Stimulated activated CD4-positive, alpha-beta T cell treated with anti-CD3 and anti-CD28 coated beads, Interleukin-1b, Interleukin-23, amount 100 ng/mL, for 48 hours (primary cell): ENCODE data around the gene ARL3.
A peak's percentile ranks its signal among the peaks of the same experiment; 100 is the strongest.
"Not testable (repeated sequence)": the region's sequence is repeated elsewhere in the genome, so short reads cannot be mapped to it uniquely, and the experiment has no call there.

Experiments used
- DNase-seq: peaks from one replicate; pipeline ENCODE4 v3.0.0-alpha.2; 2020

ARL3 gene

DNA sequence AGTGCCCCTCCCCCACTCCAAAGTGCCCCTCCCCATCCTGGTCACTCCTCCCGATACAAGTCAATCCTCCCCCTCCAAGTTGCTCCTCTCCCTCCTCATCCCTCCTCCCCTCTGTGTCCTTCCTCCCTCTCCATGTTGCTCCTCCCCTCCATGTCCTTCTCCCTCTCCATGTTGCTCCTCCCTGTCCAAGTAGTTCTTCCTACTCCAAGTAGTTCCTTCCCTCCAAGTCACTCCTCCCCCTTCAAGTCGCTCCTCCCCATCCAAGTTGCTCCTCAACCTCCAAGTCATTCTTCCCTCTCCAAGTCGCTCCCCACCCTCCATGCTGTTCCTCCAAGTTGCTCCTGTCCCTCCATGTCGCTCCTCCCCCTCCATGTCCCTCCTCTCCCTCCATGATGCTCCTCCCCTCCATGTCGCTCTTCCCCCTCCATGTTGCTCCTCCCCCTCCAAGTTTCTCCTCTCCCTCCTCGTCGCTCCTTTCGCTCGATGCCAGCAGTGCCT is 20.9 kb upstream of the ARL3 start:
- no peak for DNase-seq

DNA sequence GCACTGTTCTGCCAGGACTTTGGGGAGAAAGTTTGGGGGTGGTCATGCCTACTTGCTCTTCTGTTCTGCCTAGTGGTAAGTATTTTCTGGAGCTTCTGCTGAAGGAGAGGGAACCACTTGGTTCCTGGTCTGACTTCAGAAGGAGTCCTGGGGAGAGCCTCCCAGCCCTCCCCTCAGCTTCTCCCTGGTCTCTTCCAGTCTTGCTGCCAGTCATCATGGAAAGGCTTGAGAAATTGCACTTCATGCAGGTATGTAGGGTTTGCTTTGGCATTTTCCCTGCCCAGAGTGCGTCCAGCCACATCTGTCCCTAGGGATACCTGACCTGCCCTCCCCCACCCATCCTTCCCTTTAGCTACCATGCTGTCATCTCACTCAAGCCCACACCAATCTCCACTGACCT is 18.5 kb upstream of the ARL3 start:
- no peak for DNase-seq

DNA sequence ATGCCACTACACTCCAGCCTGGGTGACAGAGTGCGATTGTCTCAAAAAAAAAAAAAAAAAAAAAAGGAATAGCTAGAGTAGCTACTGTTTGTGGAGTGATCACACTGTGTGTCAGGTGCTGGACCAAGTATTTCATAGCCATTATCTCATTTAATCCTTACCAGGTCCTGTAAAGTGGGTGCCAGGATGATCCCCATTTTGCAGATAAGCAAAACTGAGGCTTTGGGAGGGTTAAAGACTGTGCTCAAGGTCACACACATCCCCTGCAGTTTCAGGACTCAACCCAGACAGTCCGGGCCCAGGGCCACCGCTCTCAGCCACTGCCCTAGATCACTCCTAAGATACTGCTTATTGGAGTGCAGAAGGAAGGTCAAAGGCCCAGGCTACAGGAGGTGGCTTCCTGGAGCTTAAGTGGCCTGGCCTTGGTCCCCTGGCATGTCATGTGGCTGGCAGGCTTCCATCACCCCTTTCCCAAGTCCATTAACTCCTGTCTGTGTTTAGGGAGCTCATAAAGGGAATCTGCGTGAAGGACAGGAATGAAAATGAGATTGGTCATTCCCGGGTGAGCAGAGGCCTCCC is 17.1 kb upstream of the ARL3 start:
- DNase-seq, result no peak

DNA sequence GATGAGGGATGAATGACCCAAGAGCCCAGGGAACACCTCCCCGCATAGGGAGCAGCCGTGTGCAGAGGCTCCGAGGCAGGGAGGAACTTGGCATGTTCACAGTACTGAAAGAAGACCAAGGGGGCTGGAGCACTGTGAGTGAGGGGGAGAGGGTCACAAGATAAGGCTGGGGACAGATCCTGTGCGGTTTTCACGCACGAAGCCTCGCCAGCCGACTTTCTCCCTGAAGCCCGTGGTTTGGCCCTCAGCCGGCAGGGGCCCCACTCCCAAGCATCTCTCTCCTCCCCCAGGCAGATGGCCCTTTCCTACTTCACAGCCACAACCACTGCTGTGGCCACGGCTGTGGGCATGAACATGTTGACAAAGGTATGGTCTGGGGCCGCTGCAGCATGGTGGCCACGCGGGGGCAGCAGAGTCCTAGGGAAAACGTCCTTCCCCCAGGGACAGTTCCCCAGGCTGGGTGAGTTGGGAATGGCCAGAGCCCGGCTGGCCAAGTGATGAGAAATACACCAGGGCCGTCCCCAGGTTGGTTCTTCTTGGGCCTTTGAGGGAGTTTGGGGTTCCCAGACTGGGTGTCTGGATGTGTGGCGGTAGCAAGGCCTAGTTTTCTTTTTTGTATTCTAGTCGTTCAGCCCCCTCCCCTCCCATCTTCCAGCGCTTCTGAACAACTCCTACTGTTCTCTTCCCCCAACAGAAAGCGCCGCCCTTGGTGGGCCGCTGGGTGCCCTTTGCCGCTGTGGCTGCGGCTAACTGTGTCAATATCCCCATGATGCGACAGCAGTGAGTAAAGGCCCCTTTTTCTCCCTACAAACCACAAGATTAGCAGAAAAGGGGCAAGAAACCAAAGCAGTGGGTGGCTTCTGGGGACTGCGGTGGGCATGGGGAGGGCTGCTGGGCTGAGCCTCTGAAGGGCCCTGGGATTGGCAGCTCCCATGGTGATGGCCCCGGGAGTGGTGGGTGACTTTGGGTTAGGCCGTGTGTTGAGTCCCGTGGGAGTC is 15.1 kb upstream of the ARL3 start:
- DNase-seq, result peak; percentile 46

DNA sequence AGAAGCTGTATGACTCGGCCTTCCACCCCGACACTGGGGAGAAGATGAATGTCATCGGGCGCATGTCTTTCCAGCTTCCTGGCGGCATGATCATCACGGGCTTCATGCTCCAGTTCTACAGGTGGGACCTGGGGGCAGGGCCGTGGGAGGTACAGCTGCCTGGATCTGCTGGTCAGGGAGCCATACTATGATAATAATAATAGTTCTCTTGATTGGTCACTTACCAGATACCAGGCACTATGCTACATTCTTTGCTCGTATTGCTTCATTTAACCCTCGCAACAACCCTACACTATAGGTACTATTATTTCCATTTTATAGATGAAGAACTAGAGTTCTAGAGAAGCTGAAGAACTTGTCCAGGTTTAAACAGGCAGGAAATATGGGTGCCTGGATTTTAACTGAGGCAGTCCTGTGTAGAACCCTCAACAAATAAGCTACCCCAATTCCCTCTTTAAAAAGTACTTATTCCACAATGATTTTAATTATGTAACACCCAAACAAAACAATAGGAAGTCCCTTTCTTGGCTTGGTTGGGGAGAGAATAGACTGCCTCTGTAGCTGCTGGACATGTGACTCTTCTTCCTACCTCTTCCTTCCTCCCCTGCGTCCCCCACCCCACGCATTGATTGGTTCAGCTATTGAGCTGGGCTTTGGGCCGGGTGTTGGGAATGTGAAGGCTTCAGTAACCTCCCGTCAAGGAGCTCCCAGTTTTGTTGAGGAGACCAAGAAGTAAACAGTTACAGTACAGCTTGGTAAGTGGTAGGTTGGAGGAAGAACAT is 13.0 kb upstream of the ARL3 start:
- DNase-seq, result no peak

DNA sequence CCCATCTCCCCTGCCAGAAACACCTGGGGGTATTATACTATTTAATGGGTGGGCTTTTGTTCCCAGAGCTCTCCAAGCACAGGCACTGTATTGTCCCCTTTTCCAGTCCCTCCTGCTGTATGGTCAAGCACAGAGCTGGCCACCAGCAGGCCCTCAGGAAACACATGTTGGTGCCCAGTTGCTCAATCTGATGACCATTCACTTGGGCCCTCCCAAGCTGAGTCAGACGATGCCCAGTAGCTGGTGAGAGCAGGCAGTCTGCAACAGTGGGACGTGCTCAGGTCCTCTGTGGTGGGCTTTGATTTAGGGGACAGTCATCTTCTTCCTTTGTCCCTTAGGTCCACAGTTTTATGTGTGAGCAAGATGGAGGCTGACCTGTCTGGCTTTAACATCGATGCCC is 12.1 kb upstream of the ARL3 start:
- DNase-seq, result no peak

DNA sequence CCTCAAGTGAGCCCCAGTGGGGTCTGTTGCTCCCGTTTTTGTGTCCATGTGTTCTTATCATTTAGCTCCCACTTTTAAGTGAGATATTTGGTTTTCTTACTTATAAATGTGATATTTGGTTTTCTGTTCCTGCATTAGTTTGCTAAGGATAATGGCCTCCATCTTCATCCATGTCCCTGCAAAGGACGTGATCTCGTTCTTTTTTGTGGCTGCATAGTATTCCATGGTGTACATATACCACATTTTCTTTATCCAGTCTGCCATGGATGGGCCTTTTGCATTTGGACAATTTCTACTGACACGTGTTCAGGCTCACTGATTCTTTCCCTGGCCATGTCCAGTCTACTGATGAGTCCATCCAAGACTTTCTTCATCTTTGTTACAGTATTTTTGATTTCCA is 9.8 kb upstream of the ARL3 start:
- DNase-seq, result no peak

DNA sequence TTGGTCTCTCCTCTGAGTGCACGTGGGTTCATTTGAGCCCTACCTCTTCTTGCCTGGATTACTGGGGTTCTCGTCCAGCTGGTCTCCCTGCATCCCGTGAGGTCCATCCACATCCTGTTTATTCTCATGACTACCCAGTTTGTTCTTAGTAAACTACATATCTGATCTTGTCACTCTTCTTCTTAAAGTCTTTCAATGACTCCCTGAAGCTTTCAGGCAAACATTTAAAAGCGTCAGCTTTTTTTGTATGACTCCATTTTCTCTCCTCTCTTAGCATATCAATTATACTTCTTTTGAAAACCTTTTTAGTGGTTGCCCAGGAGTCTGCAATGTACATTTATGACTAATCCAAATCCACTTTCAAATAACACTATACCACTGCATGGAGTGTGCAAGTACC is 7.8 kb upstream of the ARL3 start:
- DNase-seq, result no peak

DNA sequence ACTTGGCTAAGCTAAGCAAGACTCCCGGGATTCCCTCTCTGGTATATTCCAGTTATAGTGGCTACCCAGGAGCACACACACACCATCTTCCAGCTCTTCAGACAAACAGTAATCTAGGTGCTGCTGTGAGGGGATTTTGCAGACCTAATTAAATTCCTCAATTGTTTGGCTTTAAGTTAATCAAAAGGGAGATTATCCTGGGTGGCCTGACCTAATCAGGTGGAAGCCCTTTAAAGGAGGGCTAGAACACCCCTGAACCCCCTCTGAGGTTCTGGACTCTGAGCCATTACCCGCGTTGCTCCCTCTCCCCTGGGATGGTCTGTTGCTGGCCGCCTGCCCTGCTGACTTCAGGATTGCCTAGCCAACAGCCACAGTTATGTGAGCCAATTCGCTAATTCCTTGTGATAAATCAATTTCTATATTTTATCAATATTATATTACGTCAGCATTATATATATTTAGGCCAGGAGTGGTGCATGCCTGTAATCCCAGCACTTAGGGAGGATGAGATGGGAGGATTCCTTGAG is 6.6 kb upstream of the ARL3 start:
- DNase-seq, result no peak

DNA sequence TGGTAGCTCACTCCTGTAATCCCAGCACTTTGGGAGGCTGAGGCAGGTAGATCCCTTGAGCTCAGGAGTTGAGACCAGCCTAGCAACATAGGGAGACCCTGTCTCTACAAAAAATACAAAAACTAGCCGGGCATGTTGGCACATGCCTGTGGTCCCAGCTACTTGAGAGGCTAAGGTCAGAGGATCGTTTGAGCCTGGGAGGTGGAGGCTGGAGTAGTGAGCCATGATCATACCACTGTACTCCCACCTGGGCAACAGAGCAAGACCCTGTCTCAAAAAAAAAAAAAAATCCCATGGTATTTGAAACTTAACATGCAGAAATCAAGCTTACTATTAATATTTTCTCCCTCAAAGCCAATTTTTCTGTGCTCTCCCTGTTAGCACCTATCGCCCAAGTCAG is 6.1 kb upstream of the ARL3 start:
- no peak for DNase-seq

DNA sequence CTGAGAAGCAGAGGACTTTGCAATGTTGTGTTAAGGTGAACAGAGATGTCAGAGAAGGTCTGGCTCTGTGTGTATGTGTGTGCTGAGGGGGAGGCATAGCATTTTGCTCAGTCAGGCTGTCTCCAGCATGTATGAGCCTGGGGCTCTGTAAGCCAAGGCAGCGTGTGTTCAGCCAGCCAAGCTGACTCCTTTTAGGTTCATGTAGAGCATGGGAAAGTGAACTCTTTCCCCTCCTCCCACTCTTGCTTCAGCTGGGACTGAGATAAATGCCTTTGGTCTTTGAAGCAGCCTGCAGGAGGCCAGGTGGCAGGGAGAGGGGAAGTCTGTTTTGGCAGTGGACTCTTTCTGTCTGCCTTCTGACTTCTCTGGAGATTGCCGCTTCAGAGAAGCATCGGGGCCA is 4.0 kb upstream of the ARL3 start:
- DNase-seq, result no peak

DNA sequence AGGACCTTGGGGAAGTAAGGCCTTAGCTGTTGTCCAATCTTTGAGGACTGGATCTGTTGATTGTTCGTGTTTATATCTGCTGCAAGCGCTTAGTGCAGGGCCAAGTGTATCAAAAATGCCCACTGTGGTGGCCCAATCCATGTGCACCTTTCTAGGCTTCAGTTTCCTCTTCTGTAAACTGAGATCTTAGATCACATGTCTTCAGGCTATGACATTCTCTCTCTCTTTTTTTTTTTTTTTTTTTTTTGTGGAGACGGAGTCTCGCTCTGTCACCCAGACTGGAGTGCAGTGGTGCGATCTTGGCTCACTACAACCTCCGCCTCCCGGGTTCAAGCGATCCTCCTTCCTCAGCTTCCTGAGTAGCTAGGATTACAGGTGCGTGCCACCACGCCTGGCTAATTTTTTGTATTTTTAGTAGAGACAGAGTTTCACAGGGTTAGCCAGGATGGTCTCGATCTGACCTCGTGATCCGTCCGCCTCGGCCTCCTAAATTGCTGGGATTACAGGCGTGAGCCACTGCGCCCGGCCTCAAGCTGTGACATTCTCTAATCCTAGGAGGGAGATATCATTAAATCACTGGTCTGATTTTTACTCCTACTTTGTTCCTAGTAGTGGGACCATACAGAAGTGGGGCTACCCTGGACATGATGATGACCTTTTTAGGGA is 2.8 kb upstream of the ARL3 start:
- not testable (repeated sequence) for DNase-seq

DNA sequence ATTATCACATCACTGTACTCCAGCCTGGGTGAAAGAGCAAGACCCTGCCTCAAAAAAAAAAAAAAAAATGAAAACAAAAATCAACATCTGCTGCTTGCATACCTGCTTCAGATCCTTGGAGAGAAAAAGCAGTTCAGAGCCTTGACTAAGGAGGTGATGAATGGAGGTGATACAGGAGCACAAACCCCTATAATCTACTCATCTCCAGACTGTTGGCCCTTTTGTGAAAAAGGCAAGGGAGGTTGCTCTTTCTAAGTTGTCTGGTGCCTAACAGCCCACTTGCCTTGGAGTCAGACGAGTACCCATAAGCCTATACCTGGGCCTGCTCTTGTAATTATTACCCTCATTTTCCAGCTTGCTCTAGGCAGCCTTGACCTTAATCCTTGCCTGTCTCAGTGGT is 1.7 kb upstream of the ARL3 start:
- no peak for DNase-seq

DNA sequence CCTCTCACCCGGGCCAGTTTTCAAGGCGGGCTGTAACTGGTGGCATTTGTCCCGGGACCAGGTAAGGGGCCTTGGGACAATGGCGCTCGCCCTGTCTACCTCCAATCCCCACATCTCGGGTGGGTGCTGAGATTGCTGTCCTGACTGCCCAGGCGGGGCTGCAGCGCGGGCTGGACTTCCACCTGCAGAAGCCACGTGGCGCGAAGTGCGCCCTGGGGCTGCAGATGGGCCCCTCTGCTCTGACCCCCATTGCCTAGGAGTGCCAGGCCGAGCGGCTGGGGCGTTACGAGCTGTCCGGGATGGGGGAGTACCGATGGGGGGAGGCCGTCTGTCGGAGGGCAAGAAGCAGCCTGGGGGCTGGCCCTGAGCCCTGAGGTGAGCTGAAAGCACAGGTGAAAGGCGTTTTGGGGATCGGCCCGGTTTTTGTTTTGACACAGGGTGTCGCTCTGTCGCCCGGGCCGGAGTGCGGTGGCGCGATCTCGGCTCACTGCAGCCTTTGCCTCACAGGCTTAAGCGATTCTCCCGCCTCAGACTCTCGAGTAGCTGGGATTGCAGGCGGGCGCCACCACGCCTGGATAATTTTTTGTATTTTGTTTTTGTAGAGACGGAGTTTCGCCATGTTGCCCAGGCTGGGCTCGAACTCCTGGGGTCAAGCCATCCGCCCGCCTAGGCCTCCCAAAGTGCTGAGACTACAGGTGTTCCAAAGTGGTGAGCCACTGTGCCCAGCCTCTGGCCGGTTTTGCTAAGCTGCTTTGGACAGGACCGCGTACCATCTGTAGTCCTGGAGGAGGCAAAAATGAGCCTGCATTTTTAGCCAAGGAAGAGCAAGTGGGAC is 641 bp upstream of the ARL3 start, which contains the start of gene SFXN2:
Gene SFXN2 (plus strand): TSS at position 16 of the 835 bp plus-strand sequence. CDS start 12,001 bp downstream, outside the sequence.
- DNase-seq, result peak; percentile 52

DNA sequence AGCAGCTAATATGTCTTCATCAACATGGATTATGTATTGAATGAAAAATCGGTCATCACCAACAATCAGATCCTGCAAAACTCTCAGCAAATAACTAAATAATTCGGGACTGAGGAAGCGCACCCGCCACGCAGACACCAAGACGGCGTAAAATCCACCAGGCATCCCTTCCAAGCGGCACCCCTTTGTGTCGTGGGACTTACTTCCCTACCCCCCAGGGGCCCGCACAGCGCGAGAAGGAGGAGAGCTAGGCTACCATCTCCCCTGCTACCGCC is 721 bp downstream of the ARL3 start:
- no peak for DNase-seq

DNA sequence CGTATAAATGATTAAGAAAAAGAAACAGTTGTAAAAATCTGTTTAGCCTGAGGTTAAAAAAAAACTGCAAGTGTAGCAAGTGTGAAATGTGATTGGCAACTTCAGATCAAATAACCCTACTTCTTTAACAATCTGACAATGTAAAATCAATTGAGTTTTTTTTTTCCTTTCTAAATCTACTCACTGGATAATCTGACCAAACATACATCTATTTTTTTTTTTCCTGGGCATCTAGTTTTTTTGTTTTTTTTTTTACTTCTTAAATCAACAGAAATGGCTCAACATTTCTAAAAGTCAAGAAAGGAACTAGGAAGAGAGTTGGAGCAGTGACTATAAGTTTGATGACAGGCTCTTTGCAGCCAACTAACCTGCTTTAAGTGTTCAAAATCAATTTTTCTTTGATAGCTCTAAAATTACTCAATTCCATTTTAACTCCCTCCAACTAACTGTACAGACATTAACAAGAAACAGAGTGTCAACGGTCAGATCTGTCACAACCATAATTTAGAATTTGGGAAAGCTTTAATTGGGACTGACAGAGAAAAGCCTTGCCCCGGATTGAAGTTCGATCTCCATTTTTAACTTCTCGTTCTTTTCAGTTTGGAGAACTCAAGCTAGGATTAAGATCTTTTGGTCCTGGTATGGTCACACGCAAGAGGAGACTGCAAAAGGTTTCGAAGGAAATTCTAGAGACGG is 1.2 kb downstream of the ARL3 start:
- no peak for DNase-seq

DNA sequence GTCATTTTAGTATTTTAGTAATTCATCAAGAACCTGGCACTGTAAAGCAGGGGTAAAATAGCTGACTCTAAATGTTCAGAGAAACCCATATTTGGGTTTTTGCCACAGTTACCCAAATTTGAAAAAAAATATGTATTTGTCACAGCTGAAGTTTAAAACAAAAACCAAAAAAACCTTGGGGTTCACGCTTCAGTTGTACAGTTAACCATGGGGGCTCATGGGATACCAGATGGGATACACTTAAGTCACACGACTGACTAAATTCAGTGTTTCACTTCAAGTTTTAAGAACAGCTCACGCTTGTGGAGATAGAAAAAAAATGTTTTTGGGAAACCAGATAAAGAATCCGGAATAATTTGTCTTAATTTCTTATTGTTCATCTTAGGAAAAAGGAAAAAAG is 2.1 kb downstream of the ARL3 start:
- DNase-seq, result no peak

DNA sequence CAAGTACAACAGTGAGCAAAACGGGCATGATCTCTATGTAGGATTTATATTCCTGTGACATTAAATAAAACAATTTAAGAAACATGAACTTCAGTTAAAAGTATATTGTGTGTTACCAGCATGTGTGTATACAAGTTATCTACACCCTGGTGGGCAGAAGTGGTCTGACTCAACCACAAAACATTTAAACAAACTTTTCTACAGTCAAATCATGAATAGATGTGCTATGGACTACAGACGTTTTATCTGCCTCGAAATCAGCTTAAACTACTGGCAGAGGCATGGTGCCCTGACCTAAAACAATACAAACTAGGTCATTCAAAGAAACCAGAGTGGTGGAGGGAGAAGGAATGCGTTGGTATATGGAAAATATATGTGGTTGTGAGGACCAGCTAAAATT is 3.6 kb downstream of the ARL3 start:
- no peak for DNase-seq

DNA sequence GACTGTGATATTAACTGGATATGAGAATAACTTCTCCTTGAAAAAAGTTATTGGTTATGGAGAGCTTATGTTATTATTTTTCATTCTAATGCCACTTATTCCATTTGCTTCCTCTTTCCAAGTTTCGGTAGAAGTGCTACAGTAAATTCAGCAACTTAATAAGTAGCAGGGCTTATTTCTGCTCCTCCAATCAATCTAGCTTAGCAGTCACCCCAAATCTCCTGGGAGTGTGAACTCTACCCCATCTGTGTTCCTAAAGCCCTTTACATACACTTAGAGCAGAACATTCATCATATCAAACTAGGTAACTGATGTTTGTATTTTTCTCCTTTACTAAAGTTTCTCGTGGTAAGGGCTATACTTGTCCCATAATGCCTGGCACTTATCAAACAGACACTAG is 8.7 kb downstream of the ARL3 start:
- no peak for DNase-seq

DNA sequence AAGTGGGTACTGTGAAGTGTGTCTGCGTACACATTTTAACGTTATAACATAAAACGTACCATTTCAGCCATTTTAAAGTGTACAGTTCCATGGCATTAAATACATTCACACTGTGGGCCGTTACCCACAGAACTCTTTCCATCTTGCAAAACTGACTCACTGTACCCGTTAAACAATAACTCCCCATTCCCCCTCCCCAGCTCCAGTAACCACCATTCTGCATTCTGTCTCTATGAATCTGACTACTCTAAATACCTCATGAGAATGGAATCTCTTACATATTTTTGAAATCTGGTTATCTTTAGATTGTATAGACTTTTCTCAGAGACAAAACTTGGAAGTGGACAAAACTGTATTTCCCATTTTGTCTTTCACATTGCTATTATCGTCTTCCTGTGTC is 9.3 kb downstream of the ARL3 start:
- no peak for DNase-seq

DNA sequence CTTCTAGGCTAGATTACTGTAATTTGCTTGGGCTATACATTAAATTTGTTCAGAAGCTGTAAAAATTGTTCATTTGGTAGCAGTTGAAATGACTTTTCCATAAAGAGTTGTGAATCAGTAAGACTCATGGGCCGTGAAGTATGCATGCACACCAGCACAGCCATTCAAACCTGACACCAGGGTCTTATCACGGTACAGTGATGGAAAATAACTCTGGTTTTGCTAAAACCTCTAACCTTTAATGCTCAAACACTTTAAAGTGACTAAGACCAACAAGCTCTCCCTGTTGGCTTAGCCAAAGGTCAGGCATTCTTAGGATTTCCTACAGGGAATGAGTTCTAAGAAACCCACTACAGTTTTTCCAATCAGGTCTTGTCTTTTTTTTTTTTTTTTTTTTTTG is 11.5 kb downstream of the ARL3 start:
- no peak for DNase-seq
